Endothelial cell (in vitro differentiated cells): Measurements from ENCODE around the gene TPSG1. TPM values are rescaled to one million over a fixed set of nuclear protein-coding genes. Genes with fewer than 3 reads are reported as not detected.

Experiments
- DNase-seq: peaks from one replicate; pipeline ENCODE4 v3.0.0; 2021; ENCODE audit warnings: low spot score
- H3K27ac Mint-ChIP-seq: one replicate; pipeline ENCODE4 v1.8.0; 2021; ENCODE audit warnings: mixed read lengths, inconsistent platforms; ENCODE audit not compliant: unreplicated experiment
- H3K27me3 Mint-ChIP-seq: one replicate; pipeline ENCODE4 v1.8.0; 2021; ENCODE audit warnings: mild to moderate bottlenecking, moderate library complexity, mixed read lengths, inconsistent platforms; ENCODE audit not compliant: unreplicated experiment
- H3K36me3 Mint-ChIP-seq: one replicate; pipeline ENCODE4 v1.8.0; 2021; ENCODE audit warnings: mild to moderate bottlenecking, low read depth, mixed read lengths, inconsistent platforms; ENCODE audit not compliant: unreplicated experiment
- H3K4me1 Mint-ChIP-seq: one replicate; pipeline ENCODE4 v1.8.0; 2021; ENCODE audit warnings: mild to moderate bottlenecking, mixed read lengths, inconsistent platforms; ENCODE audit not compliant: unreplicated experiment
- H3K4me3 Mint-ChIP-seq: one replicate; pipeline ENCODE4 v1.8.0; 2021; ENCODE audit warnings: mild to moderate bottlenecking, mixed read lengths, inconsistent platforms; ENCODE audit not compliant: unreplicated experiment
- H3K9me3 Mint-ChIP-seq: one replicate; pipeline ENCODE4 v1.8.0; 2021; ENCODE audit warnings: mixed read lengths, inconsistent platforms; ENCODE audit not compliant: unreplicated experiment
- CTCF ChIP-seq: fragments of 200-600 bp; sonication (generic); IDR thresholded peaks from one replicate; pipeline ENCODE4 v1.5.0; 2021; ENCODE audit warnings: antibody characterized with exemption; ENCODE audit not compliant: unreplicated experiment
- total RNA-seq: library from RNA; stranded (reverse); fragmentation: NEBNext Ultra II Directional; extraction: Animal tissue kit (Norgen Biotek cat#: 25700); gene quantifications from one replicate; pipeline ENCODE4 v1.2.1, GENCODE V29; 2021; ENCODE audit not compliant: unreplicated experiment

Gene TPSG1
- total RNA-seq, 1 donor from 2014 or later = not detected

- no peak for TF ChIP-seq CTCF
- Mint-ChIP-seq H3K4me3 (peak overlapping the region; percentile 1), H3K9me3 (no peaks in the 10 kb centered on the region), H3K36me3 (peaks cover 4% of the 10 kb centered on the region), H3K4me1 (no peaks in the 10 kb centered on the region), H3K27me3 (peaks cover 15% of the 10 kb centered on the region), H3K27ac (peak overlapping the region; percentile 4)
- DNase-seq = no peak
Observed at GRCh38 chr16:1263591-1264344, 38.7 kb upstream of the TPSG1 start.

GRCh38 chr16:1262846-1263221 is 37.8 kb upstream of the TPSG1 start:
- Mint-ChIP-seq H3K4me1 (no peaks in the 10 kb centered on the region), H3K36me3 (peaks cover 4% of the 10 kb centered on the region), H3K9me3 (no peaks in the 10 kb centered on the region), H3K27me3 (peaks cover 15% of the 10 kb centered on the region), H3K27ac (no peak overlapping the region), H3K4me3 (no peak overlapping the region)
- TF ChIP-seq CTCF = no peak
- no peak for DNase-seq

- no peaks in the 10 kb centered on the region for H3K4me1 Mint-ChIP-seq
- peaks cover 4% of the 10 kb centered on the region for H3K36me3 Mint-ChIP-seq
- TF ChIP-seq CTCF = no peak
- peaks cover 15% of the 10 kb centered on the region for H3K27me3 Mint-ChIP-seq
- H3K4me3 Mint-ChIP-seq = no peak overlapping the region
- no peaks in the 10 kb centered on the region for H3K9me3 Mint-ChIP-seq
- no peak for DNase-seq
- H3K27ac Mint-ChIP-seq = peak overlapping the region; percentile 38
Observed at GRCh38 chr16:1262210-1262845, 37.3 kb upstream of the TPSG1 start.

GRCh38 chr16:1261131-1261892 is 36.2 kb upstream of the TPSG1 start:
- no peak for TF ChIP-seq CTCF
- Mint-ChIP-seq H3K27ac (no peak overlapping the region), H3K9me3 (no peaks in the 10 kb centered on the region), H3K4me1 (no peaks in the 10 kb centered on the region), H3K4me3 (no peak overlapping the region), H3K36me3 (peaks cover 4% of the 10 kb centered on the region), H3K27me3 (peaks cover 18% of the 10 kb centered on the region)
- no peak for DNase-seq
